ENCODE data around the gene PJA1.

GRCh38 chrX:69145714-69146113, 19.5 kb downstream of the PJA1 start:
- TF ChIP-seq CTCF (IDR thresholded peaks at IDR 0.05; ENCODE audit: poor library complexity) (no peak), EZH2phosphoT487 (IDR thresholded peaks at IDR 0.05; ENCODE audit: low read depth, severe bottlenecking, unreplicated experiment) (no peak)
